ENCODE data around the gene P4HA3.
"Not testable (repeated sequence)": the region's sequence is repeated elsewhere in the genome, so short reads cannot be mapped to it uniquely, and the experiment has no call there.

The P4HA3 gene

DNA sequence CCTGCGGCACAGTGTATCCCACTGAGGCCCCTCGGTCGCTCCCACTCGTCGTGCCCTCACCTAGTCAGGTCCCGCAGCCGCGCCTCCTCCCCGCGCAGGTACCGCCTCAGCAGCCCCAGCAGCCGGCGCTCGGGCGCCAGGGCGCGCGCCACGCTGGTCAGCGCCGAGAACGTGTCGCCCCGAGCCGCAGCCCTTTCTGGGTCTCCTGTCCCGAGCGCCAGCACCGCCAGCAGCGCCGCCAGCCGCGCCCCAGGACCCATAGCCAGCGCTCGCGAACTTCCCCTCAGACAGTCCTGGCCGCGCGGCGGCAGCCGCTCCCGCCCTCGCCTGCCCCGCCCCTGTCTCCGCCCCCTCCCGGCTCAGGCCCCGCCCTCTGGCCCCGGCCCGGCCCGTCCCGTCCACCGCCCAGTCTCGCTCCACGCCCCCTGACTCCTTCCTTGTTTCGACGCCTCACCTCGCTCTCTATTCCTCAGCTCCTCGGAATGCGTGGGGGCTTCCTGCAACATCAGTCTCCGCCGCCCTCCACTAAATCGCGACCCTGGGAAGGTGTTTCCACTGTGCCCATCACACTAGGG, at the start of gene P4HA3:
P4HA3 (minus strand) TSS at position 289 of the 575 bp plus-strand sequence; CDS start at position 260, 29 bp downstream.
- DNase-seq (ENCODE audit: low spot score) = peak; percentile 48

DNA sequence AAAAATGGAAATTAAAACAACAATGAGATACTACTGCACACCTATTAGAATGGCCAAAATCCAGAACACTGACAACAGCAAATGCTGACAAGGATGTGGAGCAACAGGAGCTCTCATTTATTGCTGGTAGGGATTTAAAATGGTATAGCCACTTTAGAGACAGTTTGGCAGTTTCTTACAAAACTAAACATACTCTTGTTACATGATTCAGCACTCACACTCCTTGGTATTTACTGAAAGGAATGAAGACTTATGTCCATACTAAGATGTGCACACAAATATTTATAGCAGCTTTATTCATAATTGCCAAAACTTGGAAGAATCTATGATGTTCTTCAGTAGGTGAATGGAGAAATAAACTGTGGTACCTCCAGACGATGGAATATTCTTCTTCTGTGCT, 46.0 kb upstream of the P4HA3 start:
- no peak for DNase-seq (ENCODE audit: low spot score)

DNA sequence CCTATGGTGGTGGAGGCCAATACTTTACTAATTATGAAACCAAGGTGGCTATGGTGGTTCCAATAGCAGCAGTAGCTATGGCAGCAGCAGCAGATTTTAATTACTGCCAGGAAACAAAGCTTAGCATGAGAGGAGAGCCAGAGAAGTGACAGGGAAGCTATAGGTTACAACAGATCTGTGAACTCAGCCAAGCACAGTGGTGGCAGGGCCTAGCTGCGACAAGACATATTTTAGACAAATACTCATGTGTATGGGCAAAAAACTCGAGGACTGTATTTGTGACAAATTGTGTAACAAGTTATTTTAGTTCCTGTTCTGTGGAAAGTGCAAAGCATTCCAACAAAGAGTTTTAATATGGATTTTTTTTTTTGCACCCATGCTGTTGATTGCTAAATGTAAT, 44.2 kb upstream of the P4HA3 start:
- no peak for DNase-seq (ENCODE audit: low spot score)

DNA sequence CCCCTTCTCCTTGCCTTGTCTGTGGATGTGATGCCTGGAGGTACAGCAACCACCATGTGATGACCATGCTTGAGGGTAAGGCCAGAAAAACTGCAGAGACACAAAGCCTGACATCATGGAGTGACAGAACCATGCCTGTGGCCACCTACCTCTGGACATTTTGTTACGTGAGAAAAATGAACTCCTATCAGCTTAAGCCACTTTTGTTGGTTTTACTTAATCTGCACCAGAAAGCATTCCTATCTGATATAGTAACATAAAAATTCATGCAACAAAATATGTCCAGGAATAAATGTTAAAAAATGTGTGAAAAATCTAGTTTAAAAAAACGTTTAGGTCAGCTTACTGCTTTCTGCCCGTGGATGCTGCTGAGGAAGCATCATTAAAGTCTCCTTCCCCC, 42.6 kb upstream of the P4HA3 start:
- DNase-seq (ENCODE audit: low spot score) = no peak

DNA sequence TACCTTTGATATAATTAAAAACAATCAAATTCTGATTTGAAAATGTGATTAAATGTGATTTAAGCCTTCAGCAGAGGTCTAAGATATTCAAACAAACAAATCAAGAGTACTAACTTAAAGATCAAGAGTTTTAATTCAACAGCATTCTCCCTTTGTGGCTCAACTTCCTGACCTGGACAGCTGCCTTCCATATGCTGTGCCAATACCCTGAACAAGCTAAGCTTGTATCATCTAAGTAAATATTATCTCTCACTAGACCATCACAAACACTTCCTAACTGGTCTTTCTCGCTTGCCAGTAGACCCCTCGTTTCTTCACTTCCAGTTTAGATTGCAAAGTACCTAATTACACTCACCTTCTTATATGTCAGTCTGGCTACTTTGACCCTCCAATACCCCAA, 35.9 kb upstream of the P4HA3 start:
- no peak for DNase-seq (ENCODE audit: low spot score)

DNA sequence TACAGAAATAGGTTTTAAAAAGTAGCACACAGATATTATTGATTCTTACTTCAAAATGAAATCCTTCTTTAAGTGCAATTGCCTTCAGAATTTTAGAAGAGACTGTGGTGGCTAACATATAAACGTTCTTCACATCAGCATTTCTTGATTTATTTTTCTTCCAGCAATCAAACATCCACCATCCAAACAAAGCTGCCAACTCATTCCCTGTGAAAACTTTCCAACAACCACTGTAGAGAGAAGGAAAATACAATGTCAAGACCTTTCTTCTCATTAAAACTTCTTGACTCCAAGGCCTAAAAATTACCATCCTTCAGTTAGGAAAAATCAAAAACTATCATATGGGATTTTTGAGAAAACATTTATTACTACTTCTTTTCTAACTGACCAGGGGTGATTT, 34.0 kb upstream of the P4HA3 start:
- DNase-seq (ENCODE audit: low spot score) = no peak

DNA sequence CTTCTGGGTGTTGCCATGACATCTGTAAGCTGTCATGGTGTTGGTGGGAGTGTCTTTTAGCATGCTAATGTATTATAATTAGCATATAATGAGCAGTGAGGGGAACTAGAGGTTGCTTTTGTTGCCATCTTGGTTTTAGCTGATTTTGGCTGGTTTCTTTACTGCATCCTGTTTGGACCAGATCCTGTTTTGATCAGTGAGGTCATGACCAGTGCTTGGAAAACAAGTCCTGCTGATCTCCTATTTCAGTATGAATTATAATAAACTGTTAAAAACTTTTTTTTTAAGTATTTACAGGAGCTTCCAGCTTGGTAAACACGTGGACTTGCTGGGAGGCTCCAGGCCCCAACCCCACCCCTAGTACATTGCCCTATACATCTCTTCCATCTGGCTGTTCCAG, 30.5 kb upstream of the P4HA3 start:
- DNase-seq (ENCODE audit: low spot score) = no peak

DNA sequence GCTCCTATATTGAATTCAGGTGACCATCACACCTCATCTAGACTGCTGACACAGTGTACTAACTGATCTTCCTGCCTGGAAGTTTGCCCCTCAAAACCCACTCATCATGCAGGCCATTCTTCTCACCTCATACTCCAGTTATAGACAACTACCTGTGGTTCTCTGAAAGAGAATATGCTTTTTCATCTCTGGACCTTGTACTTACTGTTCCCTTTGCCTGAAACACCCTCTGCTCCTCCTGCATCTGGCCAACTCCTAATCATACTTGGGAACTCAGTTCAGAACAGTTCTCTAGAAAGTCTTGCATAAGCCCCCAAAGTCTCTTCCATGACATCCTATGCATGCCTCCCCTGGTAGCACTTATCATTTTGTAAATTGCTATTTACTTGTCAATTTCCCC, 28.2 kb upstream of the P4HA3 start:
- DNase-seq (ENCODE audit: low spot score) = no peak

DNA sequence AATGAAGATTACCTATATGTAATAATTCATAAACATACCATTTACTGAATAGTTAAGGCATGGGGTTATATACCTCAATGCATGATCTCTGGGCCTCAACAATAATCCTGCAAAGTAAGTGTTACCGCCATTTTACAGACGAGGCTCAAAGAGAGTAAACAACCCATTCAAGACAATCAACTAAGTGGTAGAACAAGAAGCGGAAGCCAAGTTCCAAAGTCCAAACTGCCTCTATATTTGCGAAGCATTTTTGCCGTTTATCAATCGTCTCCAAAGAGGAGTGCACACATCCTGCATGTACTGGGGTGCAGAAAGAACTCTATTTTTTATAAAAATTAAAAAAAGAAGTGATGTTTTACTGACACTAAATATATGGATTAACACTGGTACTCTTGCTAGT, 27.5 kb upstream of the P4HA3 start:
- peak; percentile 27 for DNase-seq (ENCODE audit: low spot score)

DNA sequence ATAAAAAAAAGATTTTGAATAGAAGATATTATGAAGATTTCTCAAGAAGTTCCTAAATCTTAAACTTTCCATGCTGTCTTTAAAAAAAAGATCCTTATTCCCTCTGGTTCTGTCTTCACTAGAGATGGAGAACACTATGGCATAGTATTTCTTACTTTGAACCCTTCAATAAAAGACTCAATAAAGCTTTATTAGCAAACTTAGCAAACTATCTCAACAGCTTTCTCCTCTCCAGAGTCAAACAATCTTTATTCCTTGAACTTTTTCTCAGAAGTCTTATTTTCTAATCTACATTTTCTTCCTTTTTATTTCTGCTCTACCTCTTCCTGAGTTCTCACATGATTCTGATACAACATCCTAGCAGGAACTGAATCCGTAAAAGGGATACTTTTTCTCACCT, 21.8 kb upstream of the P4HA3 start:
- DNase-seq (ENCODE audit: low spot score) = no peak

DNA sequence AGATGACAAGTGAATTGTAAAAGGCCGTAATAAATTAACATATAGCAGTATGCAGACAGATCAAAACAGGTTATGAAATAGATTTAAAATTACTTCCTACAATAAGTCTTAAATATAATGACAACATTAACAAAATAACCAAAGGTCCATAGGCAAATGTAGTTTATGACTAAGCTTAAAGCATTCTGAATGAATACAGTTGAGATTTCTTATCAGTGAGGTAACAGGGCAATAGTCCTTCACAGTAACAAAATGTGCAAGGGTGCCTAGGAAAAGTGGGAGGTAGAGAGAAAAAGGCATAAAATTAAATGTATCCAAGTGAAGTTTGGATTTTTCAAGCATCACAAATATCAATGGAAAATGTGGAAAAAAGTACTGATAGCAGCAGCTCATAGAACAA, 20.9 kb upstream of the P4HA3 start:
- no peak for DNase-seq (ENCODE audit: low spot score)

DNA sequence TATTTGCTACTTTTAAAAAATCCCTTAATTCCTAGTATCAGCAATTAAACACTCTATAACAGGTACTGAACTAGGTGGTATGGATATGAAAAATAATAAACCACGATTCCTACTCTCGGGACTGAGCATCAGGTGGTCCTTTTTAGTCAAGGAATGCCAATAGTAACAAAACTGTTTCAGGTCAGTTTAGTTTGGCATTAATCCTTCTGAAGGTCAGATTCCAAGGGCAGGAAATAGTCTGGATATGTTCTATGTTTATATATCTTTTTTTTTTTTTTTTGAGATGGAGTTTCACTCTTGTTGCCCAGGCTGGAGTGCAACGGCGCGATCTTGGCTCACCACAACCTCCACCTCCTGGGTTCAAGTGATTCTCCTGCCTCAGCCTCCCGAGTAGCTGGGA, 19.6 kb upstream of the P4HA3 start:
- not testable (repeated sequence) for DNase-seq (ENCODE audit: low spot score)

DNA sequence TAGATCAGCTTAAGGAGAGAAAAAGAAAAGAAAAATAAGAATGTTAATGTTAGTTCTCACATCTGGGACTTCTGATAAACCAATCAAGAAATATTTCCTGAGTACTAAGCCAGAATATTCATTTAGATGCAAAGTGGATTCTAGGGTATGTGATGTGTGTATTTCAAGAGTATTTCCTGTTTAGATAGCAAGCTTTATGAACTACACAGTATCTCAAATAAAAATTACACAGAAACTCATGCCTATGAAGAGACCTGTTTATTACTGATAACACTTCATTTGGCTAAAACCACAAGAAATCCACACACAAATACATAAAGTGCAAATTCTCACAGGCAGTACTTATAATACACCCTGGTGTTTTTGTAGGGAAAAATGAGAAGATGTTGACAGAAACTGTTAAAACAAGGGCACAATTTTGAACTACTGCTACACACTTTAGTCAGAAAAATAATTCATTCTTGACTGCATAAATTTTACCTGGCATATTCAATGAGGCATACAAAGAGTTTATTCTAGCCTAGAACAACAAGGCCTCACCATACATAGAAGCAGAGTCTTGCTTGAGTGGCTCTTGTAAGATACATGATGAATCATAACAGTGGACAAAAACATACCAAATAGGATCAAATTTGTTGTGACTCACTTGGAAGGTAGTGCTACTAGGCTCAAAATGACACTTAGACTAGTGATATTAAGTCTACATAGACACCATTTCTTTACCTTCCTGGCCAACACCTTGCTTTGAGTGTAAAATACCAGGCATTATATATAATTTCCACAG, 18.8 kb upstream of the P4HA3 start:
- DNase-seq (ENCODE audit: low spot score) = no peak

DNA sequence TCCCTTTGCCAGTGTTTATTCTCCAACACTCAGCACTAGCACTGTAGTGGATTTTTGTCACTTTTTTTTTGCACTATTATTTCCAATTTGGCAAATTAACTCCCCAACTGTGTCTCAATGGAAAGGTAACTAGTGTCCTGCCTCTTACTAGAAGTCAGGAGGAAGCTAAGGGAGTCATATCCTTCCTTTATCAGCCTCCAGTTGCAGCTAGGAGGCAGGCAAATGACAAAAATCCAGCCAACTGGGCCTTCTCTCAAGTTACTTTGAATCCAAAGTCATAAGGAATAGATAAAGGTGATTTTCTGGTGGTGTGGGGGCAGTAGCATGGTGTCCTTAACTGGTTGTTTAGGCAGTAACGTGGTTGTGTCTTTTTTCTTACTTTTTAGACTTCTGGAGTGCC, 15.6 kb upstream of the P4HA3 start:
- no peak for DNase-seq (ENCODE audit: low spot score)

DNA sequence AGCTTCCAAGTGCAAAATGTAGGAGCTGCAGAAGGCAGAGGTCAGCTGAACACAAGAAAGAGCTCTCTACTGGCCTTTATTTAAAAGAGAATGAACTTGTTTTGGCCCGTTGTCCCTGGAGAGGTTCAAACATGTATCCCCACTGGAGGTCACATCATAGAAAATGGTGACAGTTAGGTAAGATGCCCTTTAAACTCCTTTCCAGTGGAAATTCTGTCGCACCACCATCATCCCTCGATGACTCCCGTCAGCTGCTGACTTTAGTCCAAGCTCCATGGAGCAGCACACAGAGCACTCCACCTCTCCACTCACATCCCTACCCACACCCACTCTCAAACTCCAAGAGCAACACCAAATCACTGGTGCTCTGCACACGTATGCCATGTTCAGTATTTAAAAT, 15.2 kb upstream of the P4HA3 start:
- DNase-seq (ENCODE audit: low spot score) = no peak

DNA sequence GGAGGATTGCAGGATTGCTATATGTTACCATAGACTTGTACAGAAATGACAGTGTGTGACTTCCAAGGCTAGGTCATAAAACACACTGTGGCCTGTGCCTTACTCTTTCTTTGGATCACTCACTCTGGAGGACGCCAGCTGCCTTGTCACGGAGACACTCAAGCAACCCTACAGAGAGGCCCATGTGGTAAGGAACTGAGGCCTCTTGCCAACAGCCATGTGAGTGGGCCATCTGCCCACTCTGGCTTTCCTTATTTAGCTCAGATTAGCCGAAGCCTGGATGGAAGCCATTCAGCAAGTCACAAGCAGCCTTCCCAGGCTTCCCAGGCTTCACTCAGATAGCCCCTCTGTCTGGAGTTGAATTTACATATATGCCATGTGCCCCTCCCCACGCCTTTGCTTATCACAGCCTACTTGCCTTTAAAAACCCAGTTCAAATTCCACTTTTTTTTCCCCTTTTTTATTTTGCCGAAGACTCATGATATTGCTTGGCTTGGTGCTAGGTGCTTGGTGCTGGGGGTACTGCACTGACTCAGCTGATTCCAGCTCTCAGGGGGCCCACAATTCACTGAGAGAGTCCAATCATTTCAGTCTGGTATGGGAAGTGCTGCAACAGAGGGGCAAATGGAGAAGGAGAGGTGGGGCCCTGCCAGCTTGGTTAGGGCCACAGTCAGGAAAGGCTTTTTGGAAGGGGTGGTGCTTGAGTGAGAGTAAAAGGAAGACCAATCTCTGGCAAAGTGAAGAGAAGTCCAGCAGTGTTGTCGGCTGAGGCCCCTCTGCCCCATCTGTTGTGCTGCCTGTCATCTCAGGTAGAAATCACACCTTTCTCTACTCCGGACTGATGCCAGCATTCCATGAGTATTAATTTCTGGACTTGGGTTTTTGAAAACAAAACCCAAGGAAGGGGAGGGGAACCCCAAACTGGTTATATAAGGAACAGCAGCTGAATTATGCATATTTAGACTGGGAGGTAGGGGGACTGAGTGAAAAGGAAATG, 14.5 kb upstream of the P4HA3 start:
- DNase-seq (ENCODE audit: low spot score) = no peak

DNA sequence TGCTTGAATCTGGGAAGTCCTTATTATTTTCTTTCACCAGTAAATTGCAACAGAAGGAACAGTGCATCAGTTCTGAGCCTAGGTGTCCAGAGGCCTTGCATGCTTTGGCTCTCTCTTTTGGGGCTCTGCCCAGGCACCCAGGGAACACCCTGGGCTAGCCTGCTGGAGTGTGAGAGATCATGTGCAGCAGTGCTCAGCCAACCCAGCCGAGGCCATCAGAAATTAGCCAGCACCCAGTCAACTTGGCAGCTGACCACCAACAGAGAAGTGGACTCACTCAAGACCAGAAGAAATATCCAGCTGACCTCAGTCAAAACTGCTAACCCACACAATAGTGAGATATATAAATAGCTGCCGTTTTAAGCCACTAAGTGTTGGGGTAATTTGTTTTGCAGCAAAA, 11.2 kb upstream of the P4HA3 start:
- no peak for DNase-seq (ENCODE audit: low spot score)

DNA sequence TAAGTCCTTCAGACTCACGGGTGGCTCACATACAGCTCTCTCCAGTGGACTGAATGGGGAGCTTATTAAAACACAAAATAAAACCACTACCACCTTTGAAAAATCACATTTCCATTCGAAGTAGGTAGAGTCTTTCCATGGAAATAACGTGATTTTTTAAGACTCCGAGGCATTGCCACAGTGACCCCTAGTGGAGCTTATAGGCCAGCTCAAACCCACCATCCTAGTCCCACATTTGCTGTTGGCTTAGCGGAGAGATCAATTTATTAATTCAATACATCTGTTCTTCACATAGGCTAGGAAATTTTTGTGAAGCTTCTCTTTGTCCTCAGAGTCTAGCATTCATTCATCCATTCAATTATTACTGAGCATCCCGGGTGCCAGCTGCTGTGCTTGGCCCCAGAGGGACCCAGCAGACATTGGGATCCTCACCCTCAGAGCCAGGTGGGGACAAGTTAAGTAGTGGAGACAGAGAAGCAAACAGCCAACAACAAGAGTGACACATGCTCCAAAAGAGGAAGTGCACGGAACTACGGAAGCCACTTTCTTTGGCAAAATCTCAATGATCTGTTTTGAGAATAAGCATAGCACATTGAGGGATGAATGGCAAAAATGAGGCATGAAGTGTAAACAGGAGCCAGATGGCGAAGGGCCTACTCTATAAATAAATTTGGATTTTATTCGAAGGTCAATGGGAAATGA, 10.2 kb upstream of the P4HA3 start:
- peak; percentile 31 for DNase-seq (ENCODE audit: low spot score)

DNA sequence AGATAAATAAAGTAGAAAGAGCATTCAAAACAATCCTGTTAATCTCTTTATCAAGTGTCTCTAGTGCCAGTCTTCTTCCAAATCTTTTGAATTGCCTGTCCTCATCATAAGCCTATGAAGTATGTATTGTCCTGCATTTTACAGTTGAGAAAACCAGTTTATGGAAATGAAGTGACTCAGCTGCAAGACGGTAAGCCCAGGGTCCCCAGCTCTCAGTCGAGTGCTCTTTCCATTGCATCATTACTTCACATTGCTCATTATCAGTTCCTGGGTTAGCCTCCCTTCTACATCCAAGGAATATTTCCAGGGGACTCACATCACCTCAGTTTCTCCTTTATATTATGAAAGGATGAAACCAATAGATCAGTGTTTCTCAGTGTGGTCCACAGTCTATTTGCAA, 9.1 kb upstream of the P4HA3 start:
- no peak for DNase-seq (ENCODE audit: low spot score)

DNA sequence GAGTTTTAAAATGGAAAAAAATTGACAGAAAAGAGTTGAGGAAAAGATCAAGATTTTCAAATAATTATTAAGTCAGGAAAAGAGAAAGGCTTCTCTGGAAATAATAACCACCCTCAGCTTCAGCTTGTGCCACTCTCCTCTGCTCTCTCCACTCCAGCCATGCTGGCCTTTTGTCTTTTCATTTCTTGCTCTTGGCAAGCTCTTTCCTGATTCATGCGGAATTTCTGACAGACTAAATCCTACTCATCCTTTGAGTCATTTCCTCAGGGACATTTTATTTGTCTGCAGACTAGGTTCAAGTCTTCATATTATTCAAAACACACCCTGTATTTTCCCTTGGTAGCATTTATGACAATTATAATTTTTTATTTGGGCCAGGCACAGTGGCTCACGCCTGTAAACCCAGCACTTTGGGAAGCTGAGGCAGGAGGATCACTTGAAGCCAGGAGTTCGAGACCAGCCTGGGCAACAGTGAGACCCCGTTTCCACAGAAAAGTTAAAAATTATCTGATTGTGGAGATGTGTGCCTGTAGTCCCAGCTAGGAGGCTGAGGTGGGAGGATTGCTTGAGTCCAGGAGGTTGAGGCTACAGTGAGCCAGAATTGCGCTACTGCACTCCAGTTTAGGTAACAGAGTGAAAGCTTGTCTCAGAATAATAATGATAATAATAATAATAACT, 7.8 kb upstream of the P4HA3 start:
- no peak for DNase-seq (ENCODE audit: low spot score)

DNA sequence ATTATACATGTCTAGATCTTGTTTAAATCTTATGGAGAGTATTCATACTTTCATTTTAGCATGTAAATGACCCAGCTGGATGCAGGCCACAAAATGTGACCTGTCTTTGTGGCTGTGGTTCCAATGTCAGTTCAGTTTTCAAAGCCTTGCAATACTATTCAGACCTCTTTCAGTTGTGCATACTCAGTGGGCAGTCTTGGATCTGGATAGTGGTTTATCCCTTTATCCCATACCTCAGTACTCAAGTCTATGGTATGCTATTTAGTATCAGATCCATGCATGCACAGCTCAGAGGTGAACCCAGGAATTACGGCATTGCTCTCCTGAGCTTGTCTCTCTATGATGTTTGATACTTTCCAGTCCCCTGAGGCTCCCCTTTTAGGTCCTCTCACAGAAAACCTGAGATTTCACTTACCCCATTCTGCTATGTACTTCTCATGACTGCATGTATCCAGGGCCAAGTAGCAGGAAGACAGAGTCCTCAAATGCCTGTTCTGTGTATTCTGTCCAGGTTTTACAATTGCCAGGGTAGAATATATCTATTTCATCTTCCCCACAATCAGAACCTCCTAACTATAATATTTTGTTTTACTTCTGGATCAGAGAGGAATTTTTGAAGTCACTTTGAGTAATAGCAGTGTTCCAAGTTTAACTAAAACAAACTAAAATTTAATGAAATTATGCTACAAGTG, 6.9 kb upstream of the P4HA3 start:
- no peak for DNase-seq (ENCODE audit: low spot score)
